Mesenchymal stem cell (in vitro differentiated cells and primary cell): Measurements from ENCODE around the gene TMEM208.

ENCODE experiments used
- DNase-seq: peaks from one replicate; pipeline ENCODE4 v3.0.0-alpha.2; 2013
- H2AFZ ChIP-seq: one replicate; pipeline ENCODE4 v1.6.1; 2013; ENCODE audit warnings: low read depth, mild to moderate bottlenecking, control low read depth, inconsistent platforms, low read length, moderate library complexity
- H2AK5ac ChIP-seq: 2 replicates; pipeline ENCODE4 v1.6.1; 2013; ENCODE audit warnings: low read length, moderate library complexity, mild to moderate bottlenecking, inconsistent platforms; ENCODE audit not compliant: severe bottlenecking
- H2BK120ac ChIP-seq: one replicate; pipeline ENCODE4 v1.6.1; 2013; ENCODE audit warnings: low read depth, mild to moderate bottlenecking, inconsistent platforms, low read length, moderate library complexity
- H2BK12ac ChIP-seq, 2 experiments: one replicate each; pipeline ENCODE4 v1.6.1; 2013; ENCODE audit warnings: inconsistent platforms in 2 of 2, low read length in 2 of 2, mild to moderate bottlenecking in 2 of 2, moderate library complexity in 2 of 2, control low read depth in 1 of 2
- H2BK15ac ChIP-seq: one replicate; pipeline ENCODE4 v1.6.1; 2013; ENCODE audit warnings: mild to moderate bottlenecking, low read depth, inconsistent platforms; ENCODE audit not compliant: poor library complexity, severe bottlenecking
- H2BK5ac ChIP-seq: 2 replicates; pipeline ENCODE4 v1.6.1; 2013; ENCODE audit warnings: low read depth, mild to moderate bottlenecking, low read length, control low read depth, inconsistent platforms; ENCODE audit not compliant: poor library complexity, severe bottlenecking
- H3K14ac ChIP-seq, 2 experiments: one replicate each; pipeline ENCODE4 v1.6.1; 2013; ENCODE audit warnings: inconsistent platforms in 2 of 2, low read length in 2 of 2, control low read depth in 1 of 2, mild to moderate bottlenecking in 1 of 2, moderate library complexity in 1 of 2
- H3K18ac ChIP-seq, 2 experiments: one replicate each; pipeline ENCODE4 v1.6.1; 2013; ENCODE audit warnings: inconsistent platforms in 2 of 2, low read length in 2 of 2, control low read depth in 1 of 2, low read depth in 1 of 2, mild to moderate bottlenecking in 1 of 2
- H3K23ac ChIP-seq, 2 experiments: one replicate each; pipeline ENCODE4 v1.6.1; 2013; ENCODE audit warnings: inconsistent platforms in 2 of 2, low read length in 2 of 2, mild to moderate bottlenecking in 2 of 2, moderate library complexity in 2 of 2, control low read depth in 1 of 2
- H3K27ac ChIP-seq: 2 replicates; pipeline ENCODE4 v1.5.1; 2013; ENCODE audit warnings: mild to moderate bottlenecking, moderate library complexity, low read length, control low read depth, inconsistent platforms; ENCODE audit not compliant: poor library complexity, severe bottlenecking
- H3K27me3 ChIP-seq, 2 experiments: 2 replicates each; pipeline versions ENCODE4 v1.6.1 to v1.7.0; 2013; ENCODE audit warnings: low read length in 2 of 2, mild to moderate bottlenecking in 2 of 2, moderate library complexity in 2 of 2, control low read depth in 1 of 2, inconsistent platforms in 1 of 2; ENCODE audit not compliant: control insufficient read depth in 1 of 2, insufficient read depth in 1 of 2
- H3K36me3 ChIP-seq, 2 experiments: 2 replicates each; pipeline versions ENCODE4 v1.6.1 to v1.7.0; 2013; ENCODE audit warnings: low read length in 2 of 2, control low read depth in 1 of 2, inconsistent platforms in 1 of 2, low read depth in 1 of 2, mild to moderate bottlenecking in 1 of 2; ENCODE audit not compliant: insufficient read depth in 2 of 2, control insufficient read depth in 1 of 2
- H3K4ac ChIP-seq, 2 experiments: one replicate each; pipeline ENCODE4 v1.6.1; 2013; ENCODE audit warnings: inconsistent platforms in 2 of 2, low read length in 2 of 2, mild to moderate bottlenecking in 2 of 2, moderate library complexity in 2 of 2, control low read depth in 1 of 2, low read depth in 1 of 2
- H3K4me1 ChIP-seq: 2 replicates; pipeline ENCODE4 v1.6.1; 2013; ENCODE audit warnings: low read depth, low read length, control low read depth; ENCODE audit not compliant: control insufficient read depth, insufficient read depth
- H3K4me2 ChIP-seq: 2 replicates; pipeline ENCODE4 v1.6.1; 2013; ENCODE audit warnings: low read length, mild to moderate bottlenecking, inconsistent platforms; ENCODE audit not compliant: poor library complexity, severe bottlenecking
- H3K4me3 ChIP-seq, 2 experiments: 2 replicates each; pipeline versions ENCODE4 v1.5.1 to v1.7.0; 2013; ENCODE audit warnings: low read length in 2 of 2, mild to moderate bottlenecking in 2 of 2, control low read depth in 1 of 2, low read depth in 1 of 2; ENCODE audit not compliant: insufficient read depth in 1 of 2
- H3K79me1 ChIP-seq: replicated peaks from 2 replicates; pipeline ENCODE4 v1.6.1; 2013; ENCODE audit warnings: mild to moderate bottlenecking, control low read depth, low read length, inconsistent platforms; ENCODE audit not compliant: poor library complexity, severe bottlenecking
- H3K9ac ChIP-seq: 2 replicates; pipeline ENCODE4 v1.7.0; 2013; ENCODE audit warnings: mild to moderate bottlenecking, low read length, moderate library complexity
- H3K9me3 ChIP-seq: 2 replicates; pipeline ENCODE4 v1.7.0; 2013; ENCODE audit warnings: mild to moderate bottlenecking, low read length; ENCODE audit not compliant: control insufficient read depth
- H4K8ac ChIP-seq: one replicate; pipeline ENCODE4 v1.6.1; 2013; ENCODE audit warnings: inconsistent platforms, mild to moderate bottlenecking, low read length, moderate library complexity
- H4K91ac ChIP-seq: one replicate; pipeline ENCODE4 v1.6.1; 2013; ENCODE audit warnings: mild to moderate bottlenecking, low read length, inconsistent platforms
- WGBS: methylation state at CpG from one replicate; pipeline ENCODE4 v1.1.7; 2013; ENCODE audit warnings: mixed read lengths; 5-methylcytosine and 5-hydroxymethylcytosine counted together

Gene TMEM208

DNA sequence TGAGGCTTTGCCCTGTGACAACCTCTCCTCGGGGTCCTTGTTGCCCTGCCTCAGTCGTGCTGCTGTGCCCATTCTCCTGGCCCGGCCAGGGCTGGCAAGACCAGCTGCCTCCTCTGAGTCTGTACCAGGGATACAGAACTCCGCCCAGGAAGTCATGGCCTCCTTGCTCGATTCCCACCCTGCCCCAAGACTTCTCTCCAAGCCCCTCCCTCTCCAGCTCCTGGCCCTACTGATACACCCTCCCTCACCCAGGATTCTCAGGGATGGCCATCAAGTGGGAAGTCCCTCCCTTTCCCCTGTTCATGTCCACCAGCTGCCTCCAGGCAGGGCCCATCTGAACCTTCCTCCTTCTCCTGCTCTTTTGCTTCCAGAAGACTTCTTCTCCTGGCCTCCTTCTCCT lies 11.2 kb upstream of the TMEM208 start:
- Histone ChIP-seq H3K4me2 (no peak overlapping the region), H3K27me3 (no peaks in the 10 kb centered on the region), H4K91ac (no peak overlapping the region), H2AK5ac (no peak overlapping the region), H3K9ac (no peak overlapping the region), H3K4me3 (no peak overlapping the region), H3K36me3 (peaks cover 13 to 19% of the 10 kb centered on the region in 2 experiments), H3K27ac (no peak overlapping the region), H2BK15ac (no peak overlapping the region), H4K8ac (peak overlapping the region; percentile 55), H3K79me1 (no peaks in the 10 kb centered on the region), H2AFZ (no peak overlapping the region), H3K4ac (no peak overlapping the region), H3K9me3 (no peaks in the 10 kb centered on the region), H3K23ac (no peak overlapping the region), H3K14ac (no peak overlapping the region), H2BK5ac (no peak overlapping the region), H2BK120ac (no peak overlapping the region), H3K4me1 (peaks cover 4% of the 10 kb centered on the region), H2BK12ac (no peak overlapping the region), H3K18ac (no peak overlapping the region)
- no peak for DNase-seq
- 62% methylated on average over 5 of the region's 5 CpGs for WGBS

DNA sequence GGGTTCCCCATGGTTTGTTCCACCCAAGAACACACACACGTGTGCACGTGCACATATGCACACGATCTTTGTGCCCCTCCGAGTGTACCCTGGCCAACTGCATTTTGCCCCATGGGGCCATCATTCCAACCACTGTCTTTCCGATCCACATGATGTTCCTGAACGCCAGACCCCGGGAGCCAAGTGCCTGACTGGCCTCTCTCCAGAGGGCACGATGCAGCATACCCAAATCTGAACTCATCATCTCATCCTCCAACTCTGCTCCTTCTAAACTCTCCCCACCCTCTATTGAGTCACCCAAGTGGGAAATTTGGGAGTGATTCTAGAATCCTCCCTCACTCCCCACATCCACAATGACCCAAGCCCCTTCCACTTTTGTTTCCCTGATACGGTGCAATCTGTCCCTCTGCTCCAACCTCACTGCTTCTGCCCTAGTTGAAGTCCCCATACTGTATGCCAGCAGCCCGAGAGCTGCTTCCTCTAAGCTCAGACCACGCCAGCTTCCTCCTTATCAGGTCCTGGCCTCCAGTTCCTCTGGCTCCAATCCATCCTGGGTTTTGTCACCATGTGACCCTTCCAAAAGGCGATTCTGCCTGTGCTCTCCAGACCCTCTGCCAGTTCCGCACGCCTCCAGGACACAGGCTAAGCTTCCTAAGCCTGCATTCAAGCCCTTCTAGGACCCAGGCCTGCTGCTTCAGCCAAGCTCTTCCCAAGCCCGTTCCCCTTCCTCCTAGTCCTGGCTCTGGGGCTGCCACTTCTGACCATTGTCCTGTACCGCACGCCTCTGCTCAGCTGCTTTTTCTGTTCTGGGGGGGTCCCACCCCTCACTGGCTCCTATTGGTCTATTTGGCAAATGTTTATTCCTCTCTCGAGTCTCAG lies 10.1 kb upstream of the TMEM208 start:
- H3K9ac ChIP-seq: peak overlapping the region; percentile 49
- no peak overlapping the region for H2BK15ac ChIP-seq
- 81% methylated on average over 18 of the region's 18 CpGs for WGBS

DNA sequence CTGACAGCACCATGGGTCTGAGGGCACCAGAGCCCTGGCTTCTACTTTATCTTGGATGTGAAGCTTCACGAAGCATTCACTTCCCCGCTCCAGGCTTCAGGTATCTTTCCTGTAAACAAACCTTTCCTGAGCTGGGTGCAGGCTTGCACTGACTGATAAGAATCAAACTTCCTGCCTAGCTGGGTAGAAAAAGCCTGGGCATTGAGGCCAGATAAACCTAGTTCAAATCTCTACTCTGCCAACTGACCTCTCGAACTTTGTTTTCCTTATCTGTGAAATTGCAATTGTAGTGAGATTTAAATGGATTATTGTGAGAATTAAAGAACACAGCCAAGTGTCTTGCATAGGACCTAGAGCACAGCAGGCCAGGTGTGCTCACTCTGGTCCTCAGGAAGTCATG lies 2.9 kb upstream of the TMEM208 start:
- H3K4me1 ChIP-seq: peaks cover 16% of the 10 kb centered on the region

More for the DNA sequence above, 10.1 kb upstream of the TMEM208 start:
- Histone ChIP-seq H3K4me3 (no peak overlapping the region), H3K79me1 (no peaks in the 10 kb centered on the region), H4K8ac (no peak overlapping the region), H2AK5ac (no peak overlapping the region), H3K27ac (no peak overlapping the region), H2AFZ (no peak overlapping the region), H2BK12ac (no peak overlapping the region), H3K4ac (no peak overlapping the region), H3K36me3 (peaks cover 12% of the 10 kb centered on the region in 2 experiments), H3K27me3 (no peaks in the 10 kb centered on the region), H3K14ac (no peak overlapping the region), H3K9me3 (no peaks in the 10 kb centered on the region), H3K18ac (no peak overlapping the region), H3K23ac (no peak overlapping the region), H2BK5ac (no peak overlapping the region), H2BK120ac (no peak overlapping the region), H3K4me1 (peaks cover 4% of the 10 kb centered on the region), H4K91ac (no peak overlapping the region), H3K4me2 (no peak overlapping the region)
- DNase-seq: no peak

DNA sequence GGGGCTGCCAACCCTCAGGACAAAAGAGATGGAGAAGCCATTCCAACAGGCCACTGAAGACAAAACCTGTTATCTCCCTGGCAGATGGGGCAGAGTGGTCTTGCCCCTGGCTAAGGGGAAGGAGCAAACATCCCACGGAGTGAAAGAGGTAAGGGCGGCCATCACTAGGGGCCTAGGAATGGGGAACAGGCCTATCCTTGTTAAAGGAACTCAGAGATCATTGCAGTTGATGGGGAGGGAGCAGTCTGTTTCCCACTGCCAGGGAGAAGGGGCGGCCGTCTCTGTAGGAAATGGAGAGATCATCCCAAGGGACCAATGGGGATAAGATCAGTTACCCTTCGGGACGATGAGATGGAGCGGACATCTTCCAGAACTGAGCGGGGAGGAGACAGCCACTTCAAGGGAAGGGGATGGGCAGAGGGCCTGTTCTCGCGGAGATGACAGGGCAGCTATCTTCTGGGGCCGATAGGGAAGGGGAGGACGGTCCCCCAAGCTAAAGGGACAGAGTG lies 581 bp upstream of the TMEM208 start:
- Histone ChIP-seq H2AFZ (peak overlapping the region; percentile 44), H4K91ac (peak overlapping the region; percentile 53), H3K27ac (no peak overlapping the region), H3K4me1 (peaks cover 16% of the 10 kb centered on the region), H2AK5ac (peak overlapping the region; percentile 11), H3K14ac (peak overlapping the region in 1 of 2 experiments; percentile 74), H2BK15ac (no peak overlapping the region), H3K23ac (no peak overlapping the region), H2BK12ac (no peak overlapping the region), H4K8ac (peak overlapping the region; percentile 39), H3K4ac (peak overlapping the region; percentile 15 to 26), H2BK120ac (no peak overlapping the region), H3K9ac (peak overlapping the region; percentile 98), H3K36me3 (peaks cover 37 to 54% of the 10 kb centered on the region in 2 experiments), H2BK5ac (no peak overlapping the region), H3K4me3 (peak overlapping the region; percentile 62 to 92), H3K9me3 (no peaks in the 10 kb centered on the region), H3K4me2 (peak overlapping the region; percentile 54), H3K27me3 (no peaks in the 10 kb centered on the region), H3K79me1 (peaks cover 25% of the 10 kb centered on the region), H3K18ac (peak overlapping the region; percentile 41 to 92)
- no peak for DNase-seq
- WGBS: 17% methylated on average over 12 of the region's 12 CpGs

More for the DNA sequence above, 2.9 kb upstream of the TMEM208 start:
- peak overlapping the region; percentile 21 for H4K8ac ChIP-seq
- H2AFZ ChIP-seq: no peak overlapping the region
- no peak overlapping the region for H3K4me3 ChIP-seq
- H3K27ac ChIP-seq: no peak overlapping the region
- H3K27me3 ChIP-seq: no peaks in the 10 kb centered on the region
- no peaks in the 10 kb centered on the region for H3K9me3 ChIP-seq
- H2BK120ac ChIP-seq: no peak overlapping the region
- H3K23ac ChIP-seq: no peak overlapping the region
- no peak overlapping the region for H2AK5ac ChIP-seq
- no peak overlapping the region for H2BK12ac ChIP-seq
- peaks cover 20% of the 10 kb centered on the region for H3K79me1 ChIP-seq
- H3K14ac ChIP-seq: no peak overlapping the region
- H3K4me2 ChIP-seq: no peak overlapping the region
- H3K9ac ChIP-seq: no peak overlapping the region
- no peak overlapping the region for H3K4ac ChIP-seq
- H4K91ac ChIP-seq: no peak overlapping the region
- WGBS: 86% methylated on average over 3 of the region's 3 CpGs
- no peak overlapping the region for H2BK5ac ChIP-seq
- no peak overlapping the region for H3K18ac ChIP-seq
- no peak for DNase-seq
- peaks cover 13 to 43% of the 10 kb centered on the region in 2 experiments for H3K36me3 ChIP-seq
- no peak overlapping the region for H2BK15ac ChIP-seq
